B cell (primary cell): Measurements from ENCODE around the gene VWCE.

Experiments
- CTCF ChIP-seq: fragments of 200-600 bp; IDR thresholded peaks from one replicate; pipeline ENCODE4 v1.8.0; 2022; ENCODE audit warnings: antibody characterized with exemption, mild to moderate bottlenecking
- EZH2 ChIP-seq: IDR thresholded peaks from 2 replicates; pipeline ENCODE4 v1.6.1; 2012; ENCODE audit warnings: borderline replicate concordance, low read depth, mild to moderate bottlenecking, moderate library complexity, low read length; ENCODE audit not compliant: insufficient read depth, poor library complexity, severe bottlenecking

- TF ChIP-seq CTCF: no peak
- no peak for TF ChIP-seq EZH2
These were observed 21.7 kb downstream of the VWCE start for GRCh38 chr11:61273178-61274078.
